ENCODE results near the gene SMYD3. TPM values are rescaled to one million over a fixed set of nuclear protein-coding genes. Genes with fewer than 3 reads are reported as not detected.

The SMYD3 gene
- total and polyA plus RNA-seq, 2 donors (not counting 3 experiments of a cell fraction or from before 2014, with no cell fraction given), result 16.0 to 32.1 TPM

DNA sequence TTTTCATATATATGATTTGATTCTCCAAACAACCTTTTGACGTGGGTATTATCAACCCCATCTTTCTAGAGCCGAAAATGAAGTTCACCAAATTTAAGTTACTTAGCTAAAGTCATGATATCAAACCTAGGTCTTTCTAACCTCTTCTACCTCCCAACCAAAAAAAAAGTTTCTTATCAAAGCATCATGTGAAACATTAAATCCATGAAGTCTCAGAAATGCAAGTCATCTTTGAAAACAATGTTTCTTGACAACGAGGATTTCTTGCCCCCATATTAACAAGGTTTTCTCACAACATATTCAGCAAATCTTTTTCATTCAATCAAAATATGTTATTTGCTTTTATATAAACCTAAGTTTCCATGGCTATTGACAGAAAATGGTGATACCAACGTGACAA is 306.3 kb downstream of the SMYD3 start:
- Histone ChIP-seq H3K4me3 (replicated peaks in 1 of 3; ENCODE audit: insufficient read depth in 1 of 3, low read depth in 1 of 3, low read length in 3 of 3) (no peak overlapping the region), H3K36me3 (ENCODE audit: control insufficient read depth in 2 of 2, extremely low read depth in 1 of 2, insufficient read depth in 2 of 2, low read length in 2 of 2) (no peaks in the 10 kb centered on the region), H3K27me3 (ENCODE audit: control insufficient read depth in 2 of 2, insufficient read depth in 2 of 2, low read length in 2 of 2) (no peaks in the 10 kb centered on the region), H3K9me3 (replicated peaks; ENCODE audit: control insufficient read depth, insufficient read depth, low read length) (no peaks in the 10 kb centered on the region), H4K20me1 (replicated peaks; ENCODE audit: control insufficient read depth, extremely low read depth, insufficient read depth, low read length) (no peaks in the 10 kb centered on the region), H2AFZ (ENCODE audit: low read depth, low read length) (no peak overlapping the region), H3K4me2 (ENCODE audit: insufficient read depth, low read length) (no peak overlapping the region), H3K27ac (ENCODE audit: insufficient read depth, low read depth, low read length) (no peak overlapping the region), H3K4me1 (ENCODE audit: control insufficient read depth, extremely low read depth, insufficient read depth, low read length) (no peaks in the 10 kb centered on the region), H3K9me1 (replicated peaks; ENCODE audit: control insufficient read depth, extremely low read depth, insufficient read depth, low read length) (no peaks in the 10 kb centered on the region), H3K9ac (replicated peaks; ENCODE audit: extremely low read depth, insufficient read depth, low read length) (no peak overlapping the region), H3K79me2 (ENCODE audit: control insufficient read depth, insufficient read depth, low read length) (no peaks in the 10 kb centered on the region)
- TF ChIP-seq POLR2AphosphoS5 (IDR thresholded peaks at IDR 0.05; ENCODE audit: insufficient read depth, low read depth, low read length) (no peak), JUN (IDR thresholded peaks at IDR 0.05; ENCODE audit: borderline replicate concordance, insufficient read depth, insufficient read length, low read depth) (no peak), MYC (IDR thresholded peaks at IDR 0.05; ENCODE audit: low read depth, low read length) (no peak)
- intact Hi-C loops (cut with micrococcal nuclease) (no loop called here), dilution Hi-C loops (cut with MboI; ENCODE audit: extremely low pct_ligation_motif_present, low sequenced_read_pairs) (no loop called here)
- ChIA-PET CTCF (no interaction called here), POLR2A (no interaction called here)
- no TSS peak for BruUV-seq (replicated peaks)
- DNase-seq (ENCODE audit: low read depth, low spot score) (no peak), FAIRE-seq (no peak)

- Histone ChIP-seq H3K4me1 (ENCODE audit: control insufficient read depth, extremely low read depth, insufficient read depth, low read length) (no peaks in the 10 kb centered on the region), H3K79me2 (ENCODE audit: control insufficient read depth, insufficient read depth, low read length) (no peaks in the 10 kb centered on the region), H3K27ac (ENCODE audit: insufficient read depth, low read depth, low read length) (no peak overlapping the region), H3K9me1 (replicated peaks; ENCODE audit: control insufficient read depth, extremely low read depth, insufficient read depth, low read length) (no peaks in the 10 kb centered on the region), H2AFZ (ENCODE audit: low read depth, low read length) (no peak overlapping the region), H3K4me3 (replicated peaks in 1 of 3; ENCODE audit: insufficient read depth in 1 of 3, low read depth in 1 of 3, low read length in 3 of 3) (no peak overlapping the region), H4K20me1 (replicated peaks; ENCODE audit: control insufficient read depth, extremely low read depth, insufficient read depth, low read length) (no peaks in the 10 kb centered on the region), H3K4me2 (ENCODE audit: insufficient read depth, low read length) (no peak overlapping the region), H3K27me3 (ENCODE audit: control insufficient read depth in 2 of 2, insufficient read depth in 2 of 2, low read length in 2 of 2) (no peaks in the 10 kb centered on the region), H3K9me3 (replicated peaks; ENCODE audit: control insufficient read depth, insufficient read depth, low read length) (no peaks in the 10 kb centered on the region), H3K9ac (replicated peaks; ENCODE audit: extremely low read depth, insufficient read depth, low read length) (no peak overlapping the region), H3K36me3 (ENCODE audit: control insufficient read depth in 2 of 2, extremely low read depth in 1 of 2, insufficient read depth in 2 of 2, low read length in 2 of 2) (no peaks in the 10 kb centered on the region)
- FAIRE-seq (no peak), DNase-seq (ENCODE audit: low read depth, low spot score) (no peak)
- no TSS peak for BruUV-seq (replicated peaks)
- intact Hi-C loops (cut with micrococcal nuclease), result no loop called here
- CTCF ChIA-PET, result no interaction called here
- TF ChIP-seq GATA2 (IDR thresholded peaks at IDR 0.05; ENCODE audit: insufficient read depth, insufficient read length, low read depth, low read length), result no peak
- no peak for TF ChIP-seq EZH2 (IDR thresholded peaks at IDR 0.05; ENCODE audit: borderline replicate concordance, low read depth, low read length, severe bottlenecking)
- no peak for TF ChIP-seq MYC (IDR thresholded peaks at IDR 0.05; ENCODE audit: low read depth, low read length)
- no peak for TF ChIP-seq POLR2A (IDR thresholded peaks at IDR 0.05; ENCODE audit: low read depth, low read length)
- dilution Hi-C loops (cut with MboI; ENCODE audit: extremely low pct_ligation_motif_present, low sequenced_read_pairs), result no loop called here
- POLR2A ChIA-PET, result no interaction called here
These were observed 306.9 kb downstream of the SMYD3 start for GRCh38 chr1:246200225-246200624.
